HG03432 (cell line): ENCODE results near the gene NUP42.
"Not testable (repeated sequence)": the region's sequence is repeated elsewhere in the genome, so short reads cannot be mapped to it uniquely, and the experiment has no call there.

Experiments used
- ATAC-seq: cut with Tn5 transposase; IDR thresholded peaks from one replicate; pipeline ENCODE4 v1.9.1; 2021; ENCODE audit warnings: mild to moderate bottlenecking, moderate library complexity; ENCODE audit not compliant: unreplicated experiment

NUP42 gene

GRCh38 chr7:23200331-23200730, 18.5 kb downstream of the NUP42 start:
- ATAC-seq, result no peak

GRCh38 chr7:23204241-23204640, 22.4 kb downstream of the NUP42 start:
- no peak for ATAC-seq

- ATAC-seq, result no peak
These were observed 23.7 kb downstream of the NUP42 start for GRCh38 chr7:23205577-23205908.

GRCh38 chr7:23205909-23206767, 24.3 kb downstream of the NUP42 start:
- no peak for ATAC-seq

- no peak for ATAC-seq
These were observed 25.2 kb downstream of the NUP42 start for GRCh38 chr7:23207021-23207420.

- ATAC-seq, result no peak
These were observed 26.0 kb downstream of the NUP42 start for GRCh38 chr7:23207884-23208283.

GRCh38 chr7:23208316-23208715, 26.5 kb downstream of the NUP42 start:
- ATAC-seq, result no peak

- ATAC-seq, result no peak
These were observed 28.7 kb downstream of the NUP42 start for GRCh38 chr7:23210506-23210905.

- no peak for ATAC-seq
These were observed 29.7 kb downstream of the NUP42 start for GRCh38 chr7:23211589-23211988.

GRCh38 chr7:23212395-23212794, 30.5 kb downstream of the NUP42 start:
- ATAC-seq, result no peak

- no peak for ATAC-seq
These were observed 31.0 kb downstream of the NUP42 start for GRCh38 chr7:23212841-23213240.

- ATAC-seq, result no peak
These were observed 31.9 kb downstream of the NUP42 start for GRCh38 chr7:23213755-23214154.

GRCh38 chr7:23214423-23214822, 32.6 kb downstream of the NUP42 start:
- ATAC-seq, result no peak

GRCh38 chr7:23214938-23215337, 33.1 kb downstream of the NUP42 start:
- no peak for ATAC-seq

- ATAC-seq, result no peak
These were observed 34.2 kb downstream of the NUP42 start for GRCh38 chr7:23216021-23216420.

- no peak for ATAC-seq
These were observed 36.3 kb downstream of the NUP42 start for GRCh38 chr7:23218196-23218595.

GRCh38 chr7:23220690-23221305, 39.0 kb downstream of the NUP42 start:
- ATAC-seq, result no peak

- ATAC-seq, result no peak
These were observed 40.7 kb downstream of the NUP42 start for GRCh38 chr7:23222439-23223030.

- ATAC-seq, result not testable (repeated sequence)
These were observed 42.5 kb downstream of the NUP42 start for GRCh38 chr7:23224364-23224763.

- ATAC-seq, result no peak
These were observed 45.1 kb downstream of the NUP42 start for GRCh38 chr7:23226844-23227450.

GRCh38 chr7:23228412-23228811, 46.6 kb downstream of the NUP42 start:
- no peak for ATAC-seq

- no peak for ATAC-seq
These were observed 48.8 kb downstream of the NUP42 start for GRCh38 chr7:23230641-23231101.
